Uterus (tissue), 2 donors: ENCODE measurements around the gene ARHGAP42.

Experiments
- POLR2A ChIP-seq, 2 donors: fragments of 450-650 bp; IDR thresholded peaks; one replicate each; pipeline ENCODE4 v1.6.1; 2016; ENCODE audit warnings: antibody characterized with exemption in 2 of 2, mild to moderate bottlenecking in 1 of 2, moderate library complexity in 1 of 2
- TF ChIP-seq, protein P1 (sequence below), 4 experiments: fragments of 200-600 bp in 2 of 4; fragments of 450-650 bp in 2 of 4; sonication (generic) in 2 of 4; IDR thresholded peaks; one replicate each; pipeline ENCODE4 v1.5.1; 2016 to 2019; ENCODE audit warnings: antibody characterized with exemption in 4 of 4, mild to moderate bottlenecking in 2 of 4, moderate library complexity in 1 of 4

DNA sequence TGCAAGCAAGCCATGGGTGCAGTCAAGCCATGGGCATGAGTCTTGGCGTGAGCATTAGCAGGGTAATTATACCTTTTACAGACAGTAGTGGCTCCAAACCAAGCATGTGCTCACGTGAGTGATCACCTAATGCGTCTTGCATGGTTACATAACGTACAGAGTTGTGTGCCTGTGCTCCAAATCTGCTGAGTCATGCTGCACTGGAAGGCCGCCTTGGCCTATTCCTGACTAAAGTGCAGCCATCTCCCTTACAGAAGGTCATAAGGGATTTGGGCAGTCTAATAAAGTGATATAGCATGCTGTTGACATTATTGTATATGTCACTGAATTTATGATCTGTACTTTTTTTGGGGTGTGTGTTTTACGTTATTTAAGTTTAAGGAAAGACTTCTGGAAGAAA is 102.4 kb downstream of the ARHGAP42 start:
- TF ChIP-seq, protein P1, sequence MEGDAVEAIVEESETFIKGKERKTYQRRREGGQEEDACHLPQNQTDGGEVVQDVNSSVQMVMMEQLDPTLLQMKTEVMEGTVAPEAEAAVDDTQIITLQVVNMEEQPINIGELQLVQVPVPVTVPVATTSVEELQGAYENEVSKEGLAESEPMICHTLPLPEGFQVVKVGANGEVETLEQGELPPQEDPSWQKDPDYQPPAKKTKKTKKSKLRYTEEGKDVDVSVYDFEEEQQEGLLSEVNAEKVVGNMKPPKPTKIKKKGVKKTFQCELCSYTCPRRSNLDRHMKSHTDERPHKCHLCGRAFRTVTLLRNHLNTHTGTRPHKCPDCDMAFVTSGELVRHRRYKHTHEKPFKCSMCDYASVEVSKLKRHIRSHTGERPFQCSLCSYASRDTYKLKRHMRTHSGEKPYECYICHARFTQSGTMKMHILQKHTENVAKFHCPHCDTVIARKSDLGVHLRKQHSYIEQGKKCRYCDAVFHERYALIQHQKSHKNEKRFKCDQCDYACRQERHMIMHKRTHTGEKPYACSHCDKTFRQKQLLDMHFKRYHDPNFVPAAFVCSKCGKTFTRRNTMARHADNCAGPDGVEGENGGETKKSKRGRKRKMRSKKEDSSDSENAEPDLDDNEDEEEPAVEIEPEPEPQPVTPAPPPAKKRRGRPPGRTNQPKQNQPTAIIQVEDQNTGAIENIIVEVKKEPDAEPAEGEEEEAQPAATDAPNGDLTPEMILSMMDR (IDR thresholded peaks at IDR 0.05): no peak
- TF ChIP-seq POLR2A (IDR thresholded peaks at IDR 0.05): no peak
